ENCODE data around the gene SUSD3.

SUSD3 gene

DNA sequence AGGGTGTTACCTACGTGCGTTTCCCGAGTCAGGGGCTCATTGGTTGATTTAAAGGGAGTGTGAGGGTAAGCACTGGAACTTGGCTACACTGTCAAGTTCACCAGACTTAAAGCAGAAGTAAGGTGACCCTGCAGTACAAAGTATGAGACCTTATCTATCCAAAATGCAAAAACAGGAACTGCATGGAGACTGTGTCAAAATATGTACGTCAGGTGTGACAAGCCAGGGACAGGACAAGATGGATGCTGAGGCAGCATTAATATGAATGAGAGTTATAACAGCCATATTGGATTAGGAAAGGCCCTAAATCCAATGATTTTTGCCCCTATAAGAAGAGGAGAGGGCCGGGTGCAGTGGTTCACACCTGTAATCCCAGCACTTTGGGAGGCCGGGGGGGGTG is 15.4 kb upstream of the SUSD3 start:
- TF ChIP-seq, protein P1, sequence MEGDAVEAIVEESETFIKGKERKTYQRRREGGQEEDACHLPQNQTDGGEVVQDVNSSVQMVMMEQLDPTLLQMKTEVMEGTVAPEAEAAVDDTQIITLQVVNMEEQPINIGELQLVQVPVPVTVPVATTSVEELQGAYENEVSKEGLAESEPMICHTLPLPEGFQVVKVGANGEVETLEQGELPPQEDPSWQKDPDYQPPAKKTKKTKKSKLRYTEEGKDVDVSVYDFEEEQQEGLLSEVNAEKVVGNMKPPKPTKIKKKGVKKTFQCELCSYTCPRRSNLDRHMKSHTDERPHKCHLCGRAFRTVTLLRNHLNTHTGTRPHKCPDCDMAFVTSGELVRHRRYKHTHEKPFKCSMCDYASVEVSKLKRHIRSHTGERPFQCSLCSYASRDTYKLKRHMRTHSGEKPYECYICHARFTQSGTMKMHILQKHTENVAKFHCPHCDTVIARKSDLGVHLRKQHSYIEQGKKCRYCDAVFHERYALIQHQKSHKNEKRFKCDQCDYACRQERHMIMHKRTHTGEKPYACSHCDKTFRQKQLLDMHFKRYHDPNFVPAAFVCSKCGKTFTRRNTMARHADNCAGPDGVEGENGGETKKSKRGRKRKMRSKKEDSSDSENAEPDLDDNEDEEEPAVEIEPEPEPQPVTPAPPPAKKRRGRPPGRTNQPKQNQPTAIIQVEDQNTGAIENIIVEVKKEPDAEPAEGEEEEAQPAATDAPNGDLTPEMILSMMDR (conservative IDR thresholded peaks at IDR 0.05), result no peak
- TF ChIP-seq ZFX (IDR thresholded peaks at IDR 0.05), result no peak
- H3K27ac ChIP-seq, result no peak overlapping the region

GRCh38 chr9:93045521-93045920 is 13.0 kb upstream of the SUSD3 start:
- TF ChIP-seq, protein P1 (conservative IDR thresholded peaks at IDR 0.05), result no peak
- TF ChIP-seq ZFX (IDR thresholded peaks at IDR 0.05), result no peak
- H3K27ac ChIP-seq, result no peak overlapping the region

DNA sequence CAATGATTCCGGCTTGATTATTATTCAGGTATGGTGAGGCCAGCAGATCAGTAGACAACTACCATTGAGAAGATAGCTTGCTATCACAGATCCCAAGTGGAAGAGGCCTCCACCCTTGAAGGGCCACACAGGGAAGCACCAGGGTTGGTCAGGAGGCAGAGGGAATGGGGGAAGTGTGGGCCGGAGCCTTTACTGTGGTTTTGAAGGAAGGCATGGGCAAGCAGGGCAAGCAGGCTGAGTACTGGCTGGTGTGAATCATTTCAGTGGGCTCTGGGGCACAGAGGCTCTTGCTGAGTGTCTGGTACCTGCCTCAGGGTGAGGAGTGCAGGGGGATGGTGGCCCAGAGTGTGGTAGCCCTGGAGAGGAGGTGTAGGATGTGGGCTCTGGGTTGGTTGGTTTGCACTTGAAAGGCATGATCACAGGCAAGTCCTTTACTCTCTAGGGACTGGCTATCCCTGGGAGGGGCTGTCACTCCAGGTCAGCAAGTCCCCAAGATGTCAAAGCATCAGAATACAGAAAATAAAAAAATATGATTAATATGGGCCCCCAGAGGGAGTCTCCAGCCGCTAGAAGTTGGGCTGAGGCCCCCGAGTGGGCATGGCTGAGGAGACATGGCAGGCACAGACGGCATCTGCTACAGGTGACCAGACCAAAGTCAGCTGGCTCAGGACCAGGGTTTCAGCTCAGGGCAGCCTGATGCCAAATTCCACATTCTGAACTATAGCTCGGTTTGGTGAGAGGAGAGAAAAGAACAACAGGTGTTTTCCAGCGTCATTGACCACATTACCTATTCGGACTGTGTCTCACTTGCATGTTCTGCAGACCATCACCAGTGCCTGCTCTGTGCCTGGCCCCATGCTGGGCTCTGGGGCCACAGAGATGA is 9.7 kb upstream of the SUSD3 start:
- H3K27ac ChIP-seq, result no peak overlapping the region
- TF ChIP-seq ZFX (IDR thresholded peaks at IDR 0.05), result no peak
- TF ChIP-seq, protein P1 (conservative IDR thresholded peaks at IDR 0.05), result no peak

- H3K27ac ChIP-seq, result no peak overlapping the region
- TF ChIP-seq ZFX (IDR thresholded peaks at IDR 0.05), result no peak
- TF ChIP-seq, protein P1 (conservative IDR thresholded peaks at IDR 0.05), result no peak
Observed at GRCh38 chr9:93049491-93049890, 9.0 kb upstream of the SUSD3 start.

GRCh38 chr9:93050231-93050630 is 8.3 kb upstream of the SUSD3 start:
- TF ChIP-seq ZFX (IDR thresholded peaks at IDR 0.05), result no peak
- TF ChIP-seq, protein P1 (conservative IDR thresholded peaks at IDR 0.05), result no peak
- H3K27ac ChIP-seq, result no peak overlapping the region

GRCh38 chr9:93051680-93052089 is 6.8 kb upstream of the SUSD3 start:
- no peak overlapping the region for H3K27ac ChIP-seq
- TF ChIP-seq, protein P1 (conservative IDR thresholded peaks at IDR 0.05), result no peak
- TF ChIP-seq ZFX (IDR thresholded peaks at IDR 0.05), result no peak

DNA sequence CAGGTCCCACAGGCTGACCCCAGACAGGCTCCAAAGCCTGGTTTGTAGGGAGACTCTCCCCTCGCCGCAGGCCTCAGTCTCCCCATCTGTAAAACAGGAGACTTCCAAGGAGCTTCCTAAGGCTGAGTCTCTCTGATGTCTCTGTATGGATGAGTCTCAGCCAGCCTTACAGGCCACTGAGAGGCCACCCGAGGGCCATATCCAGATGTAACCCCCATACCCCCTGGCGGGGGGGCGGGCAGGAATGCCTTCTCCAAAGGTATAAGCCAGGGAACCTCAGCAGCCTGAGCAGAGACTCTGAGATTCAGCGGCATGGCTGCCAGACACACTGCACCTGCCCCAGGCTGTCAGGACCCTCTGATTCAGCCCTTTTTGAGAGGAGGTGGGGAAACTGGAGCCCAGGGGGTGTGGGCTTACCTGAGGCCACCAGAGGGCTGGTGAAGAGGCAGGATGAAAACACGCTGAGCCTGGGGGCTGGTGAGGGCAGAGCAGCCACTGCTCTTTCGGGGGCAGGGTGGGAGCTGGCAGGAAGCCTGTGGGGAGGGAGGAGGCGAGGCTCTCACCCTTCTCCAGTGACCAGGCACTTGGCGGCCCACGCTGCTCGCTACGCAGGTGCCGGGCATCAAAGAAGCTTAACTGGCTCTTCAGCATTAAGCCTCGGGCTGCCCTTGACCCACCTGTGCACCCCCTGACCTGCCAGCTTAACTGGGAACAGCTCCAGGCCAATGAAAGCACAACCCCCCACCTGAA is 5.5 kb upstream of the SUSD3 start:
- no peak for TF ChIP-seq ZFX (IDR thresholded peaks at IDR 0.05)
- TF ChIP-seq, protein P1 (conservative IDR thresholded peaks at IDR 0.05), result no peak
- H3K27ac ChIP-seq, result no peak overlapping the region
